Heart left ventricle (tissue), 13 donors: ENCODE measurements around the gene ELAVL2.

Source experiments
- CTCF ChIP-seq, 12 donors: fragments of 200-600 bp; sonication (generic) in 4 of 12; IDR thresholded peaks; one replicate each; pipeline versions ENCODE4 v1.5.0 to v1.8.0; 2018 to 2022; ENCODE audit warnings: antibody characterized with exemption in 12 of 12, mild to moderate bottlenecking in 5 of 12
- POLR2A ChIP-seq, 2 donors: fragments of 450-650 bp; IDR thresholded peaks; one replicate each; pipeline ENCODE4 v1.6.1; 2017; ENCODE audit warnings: antibody characterized with exemption in 2 of 2, mild to moderate bottlenecking in 2 of 2, moderate library complexity in 2 of 2
- donor health status: ischemic (EF 13 %, LVEDD 7.1; RV severe dilation, severe dysfunction).
- donor health status: DM: no; HTN: yes; CAD: no.
- donor health status: DM: no; HTN: no; CAD: no.
- donor health status: ischemic (EF 25% LVEDD 6.9; RV normal size, moderate dysfunction).
- donor health status: ischemic (EF 25% LVEDD 5.7; RV mildly dilated, moderate dysfunction).
- donor health status: ischemic (EF 35%, LVEDD 5.7; RV mildly dilated, moderate dysfunction).
- donor health status: nonischemic (EF 11% LVEDD 7.7; RV severe dilation, severe dysfunction).
- donor health status: DM: yes; HTN: yes; CAD: no.
- donor health status: PGD.
- donor health status: ischemic (EF 29% LVEDD 5.4; RV normal size, mild dysfunction).
- donor health status: nonischemic (EF 23%, LVEDD 6.1; RV moderate dilation, normal function).

DNA sequence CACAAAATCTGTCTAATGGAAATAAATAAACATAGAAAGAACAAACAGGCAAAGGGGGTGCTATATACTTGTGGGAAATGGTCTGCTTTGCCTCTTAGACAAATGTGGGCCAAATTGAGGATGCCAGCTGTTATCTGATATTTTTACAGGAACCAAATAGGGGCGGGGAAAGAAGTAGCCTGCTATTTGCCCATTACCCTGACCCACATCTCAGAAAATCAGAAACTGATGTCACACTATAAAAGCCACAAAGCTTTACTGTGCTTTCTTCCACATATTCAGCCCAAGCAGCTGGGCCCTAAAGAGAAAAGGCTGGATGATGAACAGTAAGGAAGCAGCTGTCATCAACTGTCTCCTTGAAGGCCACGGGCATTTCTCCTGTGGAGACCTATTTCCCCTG lies 97.3 kb downstream of the ELAVL2 start:
- TF ChIP-seq CTCF (IDR thresholded peaks at IDR 0.05) (no peak), POLR2A (IDR thresholded peaks at IDR 0.05) (no peak)
